Measurements from ENCODE around the gene CCDC187.

GRCh38 chr9:136322756-136323330 is 18.9 kb upstream of the CCDC187 start:
- TF ChIP-seq POLR2A (IDR thresholded peaks at IDR 0.05) (no peak), EP300 (IDR thresholded peaks at IDR 0.05) (no peak), CTCF (IDR thresholded peaks at IDR 0.05) (no peak)
